Activated gamma-delta T cell treated with Interleukin-2 at 50 U/mL for 16 hours (primary cell): Measurements from ENCODE around the gene GNG12.

Experiments
- DNase-seq: peaks from one replicate; pipeline ENCODE4 v3.0.0-alpha.2; 2020

Gene GNG12

GRCh38 chr1:67839826-67840225 is 6.6 kb upstream of the GNG12 start:
- DNase-seq = no peak

DNA sequence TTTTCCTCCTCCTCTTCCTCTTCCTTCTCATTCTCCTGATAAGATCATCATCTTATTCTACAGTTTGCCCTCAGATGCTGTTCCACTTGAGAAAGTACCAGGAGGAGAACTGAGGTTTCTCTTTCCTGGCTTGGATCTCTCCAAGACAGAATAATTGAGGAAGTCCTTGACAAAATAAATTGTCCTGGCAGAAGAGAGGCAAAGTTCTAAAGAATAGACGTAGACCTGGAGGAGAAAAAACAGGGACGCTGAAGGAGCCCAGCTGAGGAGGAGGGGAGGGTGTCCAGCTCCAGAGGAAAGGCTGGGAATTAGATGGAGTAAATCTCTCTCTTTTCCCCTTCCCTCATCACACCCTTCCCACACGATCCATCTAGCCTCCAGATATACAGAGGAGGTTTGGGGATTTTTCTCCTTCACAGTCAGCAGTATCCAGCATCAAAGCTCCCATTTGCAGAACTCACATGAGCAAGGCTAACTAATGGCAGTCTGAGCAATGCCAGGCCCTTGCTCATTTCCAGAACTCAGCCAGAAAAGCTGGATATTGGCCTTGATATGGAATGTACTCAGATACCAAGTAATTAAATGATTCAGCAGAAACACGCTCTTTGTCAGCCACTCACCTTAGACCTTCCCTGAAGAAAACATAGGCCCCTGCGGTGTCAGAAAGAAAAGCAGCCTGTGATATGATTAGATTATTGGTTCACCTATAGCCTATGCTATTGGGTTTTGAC is 5.1 kb upstream of the GNG12 start:
- DNase-seq = no peak

GRCh38 chr1:67836769-67837168 is 3.5 kb upstream of the GNG12 start:
- no peak for DNase-seq

- no peak for DNase-seq
These were observed 2.6 kb upstream of the GNG12 start for GRCh38 chr1:67835663-67836452.

DNA sequence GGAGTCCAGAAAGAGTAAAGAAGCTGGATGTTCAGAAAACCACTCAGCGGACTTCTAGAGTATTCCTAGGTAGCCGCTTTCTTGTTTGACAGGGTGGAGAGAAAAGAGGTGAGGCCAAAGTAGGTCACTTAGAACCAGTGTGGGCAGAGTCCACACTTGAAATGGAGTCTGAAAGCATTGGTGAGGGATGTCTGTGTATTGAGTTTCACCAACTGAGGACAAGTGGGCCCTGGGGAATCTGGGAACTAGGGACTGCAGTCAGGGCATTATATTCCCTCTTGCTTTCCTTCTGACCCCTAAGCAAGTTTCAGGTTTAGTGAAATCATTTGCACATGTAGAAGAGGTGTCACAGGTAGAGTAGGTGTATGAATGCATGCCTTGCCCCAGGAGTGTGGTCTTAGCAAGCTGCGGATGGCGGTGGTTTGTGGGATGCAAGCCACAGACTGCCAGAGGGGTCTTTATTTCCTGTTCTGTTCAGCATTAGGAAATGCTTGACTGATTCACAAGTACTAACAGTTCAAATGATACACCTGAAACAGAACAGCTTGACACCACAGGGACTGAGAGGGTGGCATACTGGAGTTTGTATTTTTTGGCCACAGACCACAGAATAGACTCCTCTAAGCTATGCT is 1.1 kb upstream of the GNG12 start:
- DNase-seq = no peak

GRCh38 chr1:67833602-67833940 is 304 bp upstream of the GNG12 start:
- DNase-seq = no peak

GRCh38 chr1:67831850-67832513 is 1.3 kb downstream of the GNG12 start:
- DNase-seq = no peak

GRCh38 chr1:67830928-67831830 is 2.1 kb downstream of the GNG12 start:
- no peak for DNase-seq

DNA sequence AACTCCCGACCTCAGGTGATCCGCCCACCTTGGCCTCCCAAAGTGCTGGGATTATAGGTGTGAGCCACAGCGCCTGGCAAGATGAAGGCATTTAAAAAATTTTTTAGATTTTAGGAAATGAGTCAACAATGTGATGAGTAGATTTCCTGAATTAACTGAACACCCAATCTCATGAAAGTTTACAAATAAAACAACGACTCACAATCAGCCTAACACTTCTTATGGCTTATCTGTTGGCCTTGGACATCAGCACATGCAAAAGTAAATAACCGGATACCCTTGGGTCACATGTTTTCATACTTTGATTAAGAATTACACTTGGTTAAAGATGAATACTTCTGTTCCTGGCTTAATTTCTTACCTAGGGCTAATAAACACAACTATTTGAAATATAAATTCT is 3.0 kb downstream of the GNG12 start:
- DNase-seq = no peak

DNA sequence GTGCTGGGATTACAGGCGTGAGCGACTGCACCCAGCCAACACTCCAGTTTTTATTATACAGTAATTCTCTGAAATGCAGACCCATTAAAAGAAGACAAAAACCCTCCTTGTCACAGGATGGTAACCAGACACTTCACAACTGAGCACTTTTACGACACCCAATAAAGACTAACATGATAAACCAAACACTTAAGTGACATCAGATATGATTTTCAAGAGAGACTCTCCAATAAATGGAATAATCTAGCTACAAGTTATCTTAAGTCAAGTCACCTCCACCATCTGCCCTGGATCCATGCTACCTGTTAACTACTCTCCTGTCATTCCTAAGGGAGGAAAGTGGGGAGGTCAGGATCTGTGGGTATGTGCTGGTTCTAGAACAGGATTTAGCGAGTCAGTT is 5.6 kb downstream of the GNG12 start:
- DNase-seq = no peak

DNA sequence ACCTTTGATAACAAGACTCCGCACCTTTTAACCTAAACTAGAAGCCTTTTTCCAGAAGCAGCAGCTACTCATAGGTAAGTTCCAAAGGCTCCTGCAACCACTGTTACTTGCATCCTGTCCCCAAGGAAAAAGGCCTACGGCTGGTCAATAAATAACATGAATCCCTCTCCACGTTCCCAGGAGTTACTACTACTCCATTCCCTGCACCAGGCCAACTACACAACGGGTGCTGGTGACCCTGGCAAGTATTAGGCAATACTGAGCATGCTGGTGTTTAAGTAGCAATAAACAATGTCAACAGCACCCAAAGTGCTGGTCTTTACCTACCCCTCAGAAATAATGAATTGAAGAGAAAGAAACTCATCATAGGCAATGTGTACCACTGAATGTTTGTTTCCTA is 7.7 kb downstream of the GNG12 start:
- DNase-seq = no peak

- no peak for DNase-seq
These were observed 8.5 kb downstream of the GNG12 start for GRCh38 chr1:67824766-67825165.

GRCh38 chr1:67823615-67824014 is 9.7 kb downstream of the GNG12 start:
- DNase-seq = no peak

- DNase-seq = no peak
These were observed 12.0 kb downstream of the GNG12 start for GRCh38 chr1:67821263-67821662.

GRCh38 chr1:67818725-67819301 is 14.5 kb downstream of the GNG12 start:
- DNase-seq = no peak

DNA sequence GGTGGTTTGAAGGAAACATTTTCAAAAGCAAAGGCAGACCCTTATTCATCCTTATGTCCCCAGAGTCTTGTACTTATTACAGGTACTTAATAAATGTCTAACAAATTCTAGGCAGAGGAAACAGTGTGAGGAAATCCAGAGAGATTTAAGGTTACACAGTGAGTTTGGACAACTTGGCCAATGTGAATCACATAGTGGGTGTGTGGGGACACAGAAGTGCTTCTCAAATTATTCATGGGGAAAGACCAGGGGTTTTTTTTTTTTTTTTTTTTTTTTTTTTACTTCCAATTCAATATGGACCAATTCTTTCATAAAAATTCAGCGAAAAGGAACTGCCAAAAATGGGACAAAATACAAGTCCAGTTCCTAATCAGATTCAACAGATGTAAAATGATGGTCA is 15.1 kb downstream of the GNG12 start:
- DNase-seq = no peak

DNA sequence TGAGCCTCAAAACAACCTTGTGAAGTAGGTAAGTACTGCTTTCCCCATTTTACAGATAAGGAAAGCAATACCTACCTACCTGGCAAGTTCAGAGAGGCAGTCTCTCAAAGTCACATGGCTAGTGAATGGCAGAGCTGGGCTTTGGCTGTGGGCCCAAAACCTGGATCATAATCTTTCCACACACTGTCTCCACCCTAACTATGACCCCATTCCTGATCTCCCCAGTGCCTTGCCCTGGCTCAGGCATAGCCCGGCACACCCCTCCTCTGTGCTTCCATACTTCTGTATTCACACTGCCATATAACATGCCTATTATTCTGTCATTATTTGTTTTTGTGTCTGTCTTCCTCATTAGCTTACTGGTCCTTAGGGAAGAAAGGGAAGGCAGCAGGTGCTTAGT is 15.9 kb downstream of the GNG12 start:
- no peak for DNase-seq

DNA sequence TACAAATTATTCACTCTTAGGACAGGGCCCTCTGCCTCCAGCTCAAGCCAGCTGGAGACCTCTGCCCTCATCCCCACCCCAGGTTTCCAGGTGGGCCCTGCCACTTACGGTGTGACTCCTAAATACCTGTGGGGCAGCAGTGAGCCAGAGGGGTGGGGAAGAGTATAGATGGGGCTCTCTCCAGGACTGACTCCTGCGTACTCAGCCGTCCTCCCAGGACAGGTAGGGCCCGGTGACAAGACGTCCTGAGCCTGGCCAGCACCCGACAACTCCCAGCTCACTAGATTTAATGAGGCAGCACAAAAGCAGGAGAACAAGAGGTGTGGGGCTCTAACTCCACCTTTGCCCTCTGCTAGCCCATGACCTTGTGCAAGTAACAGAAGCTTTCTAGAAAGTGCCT is 16.8 kb downstream of the GNG12 start:
- DNase-seq = no peak

- no peak for DNase-seq
These were observed 17.2 kb downstream of the GNG12 start for GRCh38 chr1:67816095-67816475.

- DNase-seq = no peak
These were observed 17.8 kb downstream of the GNG12 start for GRCh38 chr1:67815303-67816094.

DNA sequence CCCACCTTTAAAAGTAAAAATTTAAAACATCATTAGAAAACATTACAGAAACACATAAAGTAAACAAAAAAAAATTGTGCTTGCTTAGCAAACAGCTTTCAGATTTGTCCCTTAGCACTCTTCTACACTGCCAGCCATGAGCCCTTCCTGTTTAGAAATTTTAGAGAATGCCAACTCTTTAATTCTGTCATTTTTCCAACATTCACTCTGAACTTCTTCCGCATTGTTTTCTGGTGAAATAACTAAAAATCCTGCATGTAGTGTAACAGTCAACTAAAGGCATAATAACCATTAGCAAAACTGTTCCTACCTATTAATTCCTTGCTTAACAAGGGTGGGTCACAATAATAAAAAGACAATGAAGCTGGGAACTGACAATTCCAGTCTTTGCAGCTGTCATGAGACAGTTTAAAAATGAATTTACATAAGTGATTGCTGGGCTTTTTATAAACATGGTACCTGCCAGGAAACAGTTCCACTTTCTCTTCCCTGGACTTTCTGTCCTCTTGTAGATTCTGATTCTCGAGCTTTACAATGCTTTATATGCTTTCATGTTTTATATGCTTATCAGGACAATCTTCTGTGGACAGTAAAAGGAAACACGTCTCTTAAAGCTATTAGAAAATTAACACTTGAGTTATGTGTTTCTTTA is 19.0 kb downstream of the GNG12 start:
- no peak for DNase-seq
